VCaP (cell line): ENCODE data around the gene GRID2.

ENCODE experiments used
- H3K27ac ChIP-seq: fragments of 450-650 bp; 2 replicates; pipeline ENCODE4 v1.5.1; 2017
- CTCF ChIP-seq: fragments of 450-650 bp; conservative IDR thresholded peaks from 2 replicates; pipeline ENCODE4 v1.5.1; 2017; ENCODE audit warnings: mild to moderate bottlenecking, moderate library complexity

The GRID2 gene

DNA sequence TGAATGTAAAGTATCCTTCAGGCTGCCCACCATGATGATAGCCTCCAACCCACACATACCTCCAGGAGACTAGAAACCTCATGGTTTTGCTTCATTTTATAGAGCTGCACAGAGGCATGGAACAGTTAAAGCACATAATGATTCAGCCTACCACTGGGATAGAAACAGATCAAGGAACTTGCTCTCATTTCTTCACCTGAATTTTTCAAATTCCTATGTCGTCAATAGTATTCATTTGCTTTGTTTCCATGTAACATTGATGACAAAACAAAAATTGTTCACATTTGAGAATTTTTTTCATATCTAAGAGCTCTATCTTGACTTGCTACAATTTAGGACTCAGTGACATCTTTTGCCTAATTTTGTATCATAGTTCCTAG lies 1473.3 kb downstream of the GRID2 start:
- TF ChIP-seq CTCF = no peak
- H3K27ac ChIP-seq = no peak overlapping the region

DNA sequence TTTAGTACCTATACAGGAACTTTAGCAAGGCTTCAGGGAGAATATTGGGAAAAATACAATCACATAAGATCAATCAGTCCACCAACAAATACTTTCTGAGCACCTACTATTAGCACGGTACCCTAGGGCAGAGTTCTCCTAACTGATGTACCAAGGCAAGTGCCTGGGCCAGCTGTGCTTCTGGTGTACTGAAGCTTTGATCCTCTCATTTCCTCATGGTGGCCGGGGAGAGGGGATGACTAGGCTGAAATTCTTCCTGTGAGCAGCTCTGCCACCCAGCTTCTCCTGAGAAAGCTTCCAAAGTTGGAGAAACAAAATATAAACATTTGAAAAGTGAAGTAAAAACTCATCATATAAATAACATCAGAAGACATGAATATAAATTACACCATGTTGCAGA lies 1475.5 kb downstream of the GRID2 start:
- TF ChIP-seq CTCF = no peak
- H3K27ac ChIP-seq = no peak overlapping the region

DNA sequence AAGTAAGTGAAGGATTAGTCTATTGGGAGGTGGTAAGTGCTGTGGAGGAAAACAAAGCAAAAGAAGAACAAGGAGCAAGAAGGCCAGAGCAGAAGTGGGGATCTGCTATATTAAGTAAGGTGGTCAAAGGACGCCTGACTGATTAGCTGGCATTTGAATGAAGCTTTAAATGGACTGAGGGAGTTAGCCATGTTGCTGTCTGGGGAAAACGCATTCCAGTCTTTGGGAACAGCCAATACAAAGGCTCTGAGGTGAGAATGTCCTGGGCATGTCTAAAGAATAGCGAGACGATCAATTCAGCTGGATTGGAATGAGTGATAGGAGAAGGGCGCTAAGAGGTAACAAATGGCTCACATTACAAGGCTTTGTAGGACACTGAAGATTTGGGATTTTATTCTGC lies 1476.3 kb downstream of the GRID2 start:
- H3K27ac ChIP-seq = no peak overlapping the region
- no peak for TF ChIP-seq CTCF

DNA sequence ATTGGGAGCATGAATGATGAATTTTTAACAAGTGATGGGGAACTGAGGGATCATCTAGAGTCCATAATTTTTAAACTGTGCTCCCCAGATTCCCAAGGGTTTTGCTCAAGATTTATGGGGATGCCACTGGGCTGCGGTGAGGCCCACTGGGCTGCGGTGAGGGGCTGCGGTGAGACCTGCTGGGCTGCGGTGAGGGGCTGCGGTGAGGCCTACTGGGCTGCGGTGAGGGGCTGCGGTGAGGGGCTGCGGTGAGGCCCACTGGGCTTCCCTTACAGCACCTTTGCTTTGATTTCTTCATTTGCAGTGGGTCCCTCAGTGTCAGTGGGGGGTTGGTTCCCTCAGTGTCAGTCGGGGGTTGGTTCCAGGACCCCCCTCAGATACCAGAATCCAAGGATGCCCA lies 1477.4 kb downstream of the GRID2 start:
- no peak overlapping the region for H3K27ac ChIP-seq
- no peak for TF ChIP-seq CTCF

GRCh38 chr4:93786149-93786548 lies 1482.4 kb downstream of the GRID2 start:
- no peak for TF ChIP-seq CTCF
- no peak overlapping the region for H3K27ac ChIP-seq

DNA sequence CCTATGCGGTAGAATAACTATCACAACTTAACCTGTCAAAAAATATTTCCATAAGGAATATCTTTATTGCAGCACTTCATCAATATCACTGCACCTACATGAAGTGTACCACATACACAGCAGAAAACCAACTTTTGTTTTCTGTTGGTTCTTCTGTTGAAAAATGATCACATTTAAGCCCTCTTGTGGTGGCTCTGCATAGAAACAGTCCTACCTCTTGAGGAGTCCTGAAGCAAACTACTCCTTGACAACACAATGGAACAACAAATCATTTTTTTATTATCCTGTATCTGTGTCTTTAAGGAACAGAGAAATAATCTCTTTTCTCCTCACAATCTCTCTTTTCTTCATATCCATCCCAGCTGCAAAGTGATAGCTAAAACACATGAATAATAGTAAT lies 1484.9 kb downstream of the GRID2 start:
- peak; percentile 76 for TF ChIP-seq CTCF
- no peak overlapping the region for H3K27ac ChIP-seq

- H3K27ac ChIP-seq = no peak overlapping the region
- TF ChIP-seq CTCF = peak; percentile 90
Measured at GRCh38 chr4:93791570-93792195, 1487.9 kb downstream of the GRID2 start.

GRCh38 chr4:93802045-93802444 lies 1498.3 kb downstream of the GRID2 start:
- no peak overlapping the region for H3K27ac ChIP-seq

More at GRCh38 chr4:93802045-93802444, 1498.3 kb downstream of the GRID2 start:
- no peak for TF ChIP-seq CTCF
